H1 (cell line): Measurements from ENCODE around the gene MRPL28. TPM values are rescaled to one million over a fixed set of nuclear protein-coding genes. Genes with fewer than 3 reads are reported as not detected.

ENCODE experiments used
- KDM4A ChIP-seq: IDR thresholded peaks from one replicate; pipeline ENCODE4 v1.7.1; 2012; ENCODE audit warnings: low read depth, mild to moderate bottlenecking, moderate library complexity, low read length, inconsistent platforms; ENCODE audit not compliant: severe bottlenecking
- MAX ChIP-seq: IDR thresholded peaks from 2 replicates; pipeline ENCODE4 v1.6.1; 2012; ENCODE audit warnings: inconsistent platforms
- RNF2 ChIP-seq: fragments of 200-900, 300-1000 bp; sonication (generic); IDR thresholded peaks from 2 replicates; pipeline ENCODE4 v1.7.1; 2016; ENCODE audit warnings: borderline replicate concordance, low read depth, mild to moderate bottlenecking, antibody characterized with exemption, low read length; ENCODE audit not compliant: poor library complexity, severe bottlenecking; ENCODE audit errors: missing control alignments
- SRF ChIP-seq: IDR thresholded peaks from 2 replicates; pipeline ENCODE4 v1.6.1; 2011; ENCODE audit warnings: mild to moderate bottlenecking, low read depth, low read length, moderate library complexity
- TEAD4 ChIP-seq: IDR thresholded peaks from 2 replicates; pipeline ENCODE4 v1.6.1; 2012; ENCODE audit warnings: low read depth, low read length, inconsistent platforms, mixed read lengths
- USF2 ChIP-seq: IDR thresholded peaks from 2 replicates; pipeline ENCODE4 v1.6.1; 2011; ENCODE audit warnings: low read length, improper control_type of control experiment
- polyA plus RNA-seq, 7 experiments: library from polyadenylated mRNA; depleted of rRNA in 3 of 7; stranded (reverse) in 5 of 7; unstranded in 2 of 7; fragments of >200 nt in 5 of 7; fragments of 200-250 nt in 2 of 7; gene quantifications; 1 replicate in 5 of 7; 2 replicates in 1 of 7; 4 replicates in 1 of 7; pipeline versions ENCODE4 v1.2.1 to v1.2.3, GENCODE V29; 2011 to 2013; ENCODE audit warnings: missing spikeins in 2 of 7, mixed read lengths in 2 of 7
- total RNA-seq: library from RNA; stranded (reverse); fragmentation: NEBNext Ultra II Directional; extraction: Animal tissue kit (Norgen Biotek cat#: 25700); gene quantifications from 2 replicates; pipeline ENCODE4 v1.2.1, GENCODE V29; 2021

The MRPL28 gene
- total and polyA plus RNA-seq, 2 of the 8 experiments (the other 6 are each of a cell fraction or from before 2014, with no cell fraction given), result 88.9 to 188 TPM

- TF ChIP-seq KDM4A (no peak), MAX (no peak), SRF (no peak), RNF2 (no peak), USF2 (no peak), TEAD4 (no peak)
Observed at GRCh38 chr16:375927-376816, 5.8 kb upstream of the MRPL28 start (continued).
